ENCODE results near the gene CCND2. TPM values are rescaled to one million over a fixed set of nuclear protein-coding genes. Genes with fewer than 3 reads are reported as not detected.
A peak's percentile ranks its signal among the peaks of the same experiment; 100 is the strongest.

The CCND2 gene
- total and polyA plus RNA-seq, 4 donors = 0.50 to 16.5 (median 3.0) TPM

DNA sequence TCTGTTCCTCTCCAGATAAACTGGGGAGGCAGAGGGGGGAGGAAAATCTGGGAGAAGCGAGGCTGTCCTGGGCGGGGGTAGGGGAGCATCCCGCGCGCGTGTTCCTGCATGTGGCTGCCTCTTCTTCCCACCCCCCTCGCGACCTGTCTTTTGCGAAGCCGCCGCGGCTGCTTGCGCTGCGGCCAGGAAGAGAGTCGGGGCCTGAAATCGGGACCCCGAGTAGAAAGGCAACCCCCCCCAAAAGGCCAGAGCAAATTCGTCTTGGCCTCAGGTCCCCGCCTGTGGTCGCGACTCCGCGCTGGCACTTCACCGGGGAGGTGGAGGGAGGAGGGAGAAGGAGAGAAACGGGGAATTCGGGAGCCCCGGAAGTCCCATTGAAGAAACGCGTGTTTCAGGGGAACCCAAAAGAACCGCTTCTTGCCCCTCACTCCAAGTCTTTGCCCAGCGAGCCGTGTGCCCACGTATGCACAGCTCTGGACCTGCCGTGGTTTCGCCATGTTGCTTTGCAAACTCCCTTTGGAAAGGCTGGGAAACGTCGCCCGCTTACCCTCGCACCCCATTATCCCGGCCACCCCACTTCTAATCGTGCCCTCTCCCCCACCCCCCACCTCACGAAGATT, 944 bp downstream of the CCND2 start:
- TF ChIP-seq, protein P1, sequence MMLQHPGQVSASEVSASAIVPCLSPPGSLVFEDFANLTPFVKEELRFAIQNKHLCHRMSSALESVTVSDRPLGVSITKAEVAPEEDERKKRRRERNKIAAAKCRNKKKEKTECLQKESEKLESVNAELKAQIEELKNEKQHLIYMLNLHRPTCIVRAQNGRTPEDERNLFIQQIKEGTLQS (IDR thresholded peaks at IDR 0.05) = no peak
- TF ChIP-seq RXRA (IDR thresholded peaks at IDR 0.05) = no peak
- TF ChIP-seq EGR1 (IDR thresholded peaks at IDR 0.05; ENCODE audit: low read depth in 2 of 2) = no peak
- TF ChIP-seq FOXA2 (IDR thresholded peaks at IDR 0.05) = no peak
- no peak for TF ChIP-seq GABPA (IDR thresholded peaks at IDR 0.05 in 1 of 2, conservative IDR thresholded peaks at IDR 0.05 in 1 of 2)
- no peak for TF ChIP-seq JUND (IDR thresholded peaks at IDR 0.05)
- no peak for TF ChIP-seq TAF1 (conservative IDR thresholded peaks at IDR 0.05)
- TF ChIP-seq, protein P2, sequence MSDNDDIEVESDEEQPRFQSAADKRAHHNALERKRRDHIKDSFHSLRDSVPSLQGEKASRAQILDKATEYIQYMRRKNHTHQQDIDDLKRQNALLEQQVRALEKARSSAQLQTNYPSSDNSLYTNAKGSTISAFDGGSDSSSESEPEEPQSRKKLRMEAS (IDR thresholded peaks at IDR 0.05) = no peak
- no peak for TF ChIP-seq CTCF (IDR thresholded peaks at IDR 0.05; ENCODE audit: low read depth, low read length, missing input control)
- peak overlapping the region; percentile 1 to 68 for H3K27ac ChIP-seq (ENCODE audit: low read depth in 1 of 2, low read length in 2 of 2)
- H3K27me3 ChIP-seq (ENCODE audit: control insufficient read depth in 4 of 4, insufficient read depth in 4 of 4, low read length in 3 of 4) = peaks cover 2 to 14% (median 5%) of the 10 kb centered on the region in 4 donors
- no peak overlapping the region for H3K9ac ChIP-seq (ENCODE audit: low read depth in 1 of 2, low read length in 2 of 2)
- H3K4me3 ChIP-seq (ENCODE audit: low read depth in 1 of 3, low read length in 3 of 3) = peak overlapping the region in 2 of 3 donors; percentile 44 to 45
- H3K36me3 ChIP-seq (ENCODE audit: control insufficient read depth in 4 of 4, insufficient read depth in 3 of 4, low read depth in 1 of 4, low read length in 3 of 4) = no peaks in the 10 kb centered on the region
- no peaks in the 10 kb centered on the region for H3K9me3 ChIP-seq (ENCODE audit: control insufficient read depth in 4 of 4, low read length in 3 of 4)
- no peak for DNase-seq (ENCODE audit: low spot score)
- H3K4me1 ChIP-seq (ENCODE audit: control insufficient read depth in 4 of 4, insufficient read depth in 4 of 4, low read length in 3 of 4) = peaks cover 28 to 63% (median 40%) of the 10 kb centered on the region in 4 donors
- 5% methylated on average over 42 of the region's 42 CpGs for WGBS

GRCh38 chr12:4275016-4275869, 1.7 kb downstream of the CCND2 start:
- peaks cover 2 to 8% (median 4%) of the 10 kb centered on the region in 4 donors for H3K27me3 ChIP-seq (ENCODE audit: control insufficient read depth in 4 of 4, insufficient read depth in 4 of 4, low read length in 3 of 4)
- H3K27ac ChIP-seq (ENCODE audit: low read depth in 1 of 2, low read length in 2 of 2) = peak overlapping the region in 1 of 2 donors; percentile 6
- peaks cover 26 to 55% (median 37%) of the 10 kb centered on the region in 4 donors for H3K4me1 ChIP-seq (ENCODE audit: control insufficient read depth in 4 of 4, insufficient read depth in 4 of 4, low read length in 3 of 4)
- no peak overlapping the region for H3K9ac ChIP-seq (ENCODE audit: low read depth in 1 of 2, low read length in 2 of 2)
- DNase-seq (ENCODE audit: low spot score) = no peak
- no peaks in the 10 kb centered on the region for H3K36me3 ChIP-seq (ENCODE audit: control insufficient read depth in 4 of 4, insufficient read depth in 3 of 4, low read depth in 1 of 4, low read length in 3 of 4)
- peak overlapping the region in 2 of 3 donors; percentile 44 to 45 for H3K4me3 ChIP-seq (ENCODE audit: low read depth in 1 of 3, low read length in 3 of 3)
- H3K9me3 ChIP-seq (ENCODE audit: control insufficient read depth in 4 of 4, low read length in 3 of 4) = no peaks in the 10 kb centered on the region
- no peak for TF ChIP-seq TAF1 (conservative IDR thresholded peaks at IDR 0.05)
- no peak for TF ChIP-seq YY1 (IDR thresholded peaks at IDR 0.05)
- no peak for TF ChIP-seq JUND (IDR thresholded peaks at IDR 0.05)
- TF ChIP-seq SP1 (IDR thresholded peaks at IDR 0.05) = no peak
- no peak for TF ChIP-seq NR2F2 (IDR thresholded peaks at IDR 0.05)
- no peak for TF ChIP-seq ZBTB33 (IDR thresholded peaks at IDR 0.05)
- TF ChIP-seq EGR1 (IDR thresholded peaks at IDR 0.05; ENCODE audit: low read depth in 2 of 2) = no peak
- no peak for TF ChIP-seq HNF4G (IDR thresholded peaks at IDR 0.05)
- no peak for TF ChIP-seq REST (IDR thresholded peaks at IDR 0.05)
- TF ChIP-seq, protein P1 (IDR thresholded peaks at IDR 0.05) = no peak
- TF ChIP-seq, protein P2 (IDR thresholded peaks at IDR 0.05) = no peak
- no peak for TF ChIP-seq RAD21 (IDR thresholded peaks at IDR 0.05)
- no peak for TF ChIP-seq FOXA2 (IDR thresholded peaks at IDR 0.05)
- TF ChIP-seq GABPA (IDR thresholded peaks at IDR 0.05 in 1 of 2, conservative IDR thresholded peaks at IDR 0.05 in 1 of 2) = no peak
- no peak for TF ChIP-seq HNF4A (conservative IDR thresholded peaks at IDR 0.05)
- TF ChIP-seq FOXA1 (IDR thresholded peaks at IDR 0.05) = no peak
- no peak for TF ChIP-seq RXRA (IDR thresholded peaks at IDR 0.05)
- TF ChIP-seq CTCF (IDR thresholded peaks at IDR 0.05; ENCODE audit: low read depth, low read length, missing input control) = no peak
- 3% methylated on average over 43 of the region's 43 CpGs for WGBS
